ENCODE results near the gene SORL1. TPM values are rescaled to one million over a fixed set of nuclear protein-coding genes. Genes with fewer than 3 reads are reported as not detected.

The SORL1 gene
- total and polyA plus RNA-seq, 2 of the 8 experiments (the other 6 are each of a cell fraction or from before 2014, with no cell fraction given): 38.1 to 65.5 TPM

DNA sequence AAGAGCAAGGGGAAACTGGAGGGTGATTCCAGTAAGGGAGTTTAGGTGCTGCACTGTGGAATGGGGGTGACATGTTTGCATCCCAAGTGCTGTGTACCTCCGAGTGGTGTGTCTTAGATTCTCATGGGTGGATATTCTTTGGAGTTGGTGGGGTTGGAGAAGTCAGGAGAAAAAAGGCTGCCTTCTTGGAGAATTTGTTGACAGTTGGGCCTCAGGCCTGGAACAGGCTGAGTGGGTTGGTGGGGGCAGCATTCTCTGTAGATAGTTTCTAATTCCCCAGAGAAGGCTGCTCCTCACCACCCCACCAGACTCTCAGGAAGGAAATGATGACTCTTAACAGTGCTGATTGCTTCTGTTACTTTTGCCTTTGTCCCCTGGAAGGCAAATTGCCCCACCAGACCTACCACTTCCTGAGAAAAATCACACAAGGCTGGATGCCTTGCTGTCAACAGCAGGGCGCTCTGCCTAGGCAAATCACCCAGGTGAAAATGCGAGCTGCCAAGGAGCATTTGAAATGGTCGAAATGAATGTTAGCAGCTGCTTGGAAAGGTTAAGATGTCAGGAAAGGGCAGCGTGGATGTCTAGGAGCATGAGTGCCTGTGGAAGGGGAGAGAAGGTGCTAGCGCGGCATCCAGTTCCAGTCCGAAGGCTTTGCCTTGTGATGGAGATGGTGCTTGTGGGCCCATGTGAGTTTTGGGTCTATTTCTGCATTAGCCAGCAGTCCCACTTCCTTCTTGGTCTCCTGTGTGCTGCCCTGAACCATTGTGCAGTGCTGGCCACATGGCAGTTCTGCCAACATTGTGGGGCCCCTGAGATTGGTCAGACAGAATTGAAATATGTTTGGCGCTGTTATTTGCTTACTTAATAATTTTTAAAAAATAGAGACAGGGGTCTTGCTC lies 30.4 kb downstream of the SORL1 start (continued):
- TF ChIP-seq BRCA1 (IDR thresholded peaks at IDR 0.05; ENCODE audit: low read depth, low read length) (no peak), HDAC2 (IDR thresholded peaks at IDR 0.05; ENCODE audit: borderline replicate concordance in 1 of 2, low read depth in 2 of 2, low read length in 2 of 2) (no peak), PHF8 (conservative IDR thresholded peaks at IDR 0.05; ENCODE audit: low read depth, low read length) (no peak), SRF (IDR thresholded peaks at IDR 0.05; ENCODE audit: low read depth, low read length) (no peak), TEAD4 (IDR thresholded peaks at IDR 0.05; ENCODE audit: low read depth, low read length) (no peak), POLR2AphosphoS5 (IDR thresholded peaks at IDR 0.05; ENCODE audit: low read depth, low read length) (no peak)

Measured in H1 (cell line).